B cell (primary cell): ENCODE data around the gene TMEM163. TPM values are rescaled to one million over a fixed set of nuclear protein-coding genes. Genes with fewer than 3 reads are reported as not detected.
"Not testable (repeated sequence)": the region's sequence is repeated elsewhere in the genome, so short reads cannot be mapped to it uniquely, and the experiment has no call there.

Source experiments
- ATAC-seq: fragments of 200-7000 bp; cut with Tn5 transposase; one replicate; pipeline ENCODE4 v1.10.0; 2021; ENCODE audit warnings: low read depth, mild to moderate bottlenecking, moderate number of reproducible peaks, moderate library complexity
- CTCF ChIA-PET: fragments of 350-600 bp; sonication (Branson Sonifier 250); formaldehyde crosslinking; loops from one replicate; lab custom pipeline; 2021; ENCODE audit warnings: antibody characterized with exemption, inconsistent platforms; lab: Charles Lee
- POLR2A ChIA-PET: fragments of 350-600 bp; sonication (Branson Sonifier 250); formaldehyde crosslinking; loops from one replicate; lab custom pipeline; 2021; ENCODE audit warnings: antibody characterized with exemption; lab: Charles Lee
- DNase-seq: peaks from one replicate; pipeline ENCODE4 v3.0.0; 2013
- H2AFZ ChIP-seq: 2 replicates; pipeline ENCODE4 v1.6.1; 2012; ENCODE audit warnings: mild to moderate bottlenecking, low read depth, low read length; ENCODE audit not compliant: insufficient read depth, poor library complexity, severe bottlenecking
- H3K27ac ChIP-seq, 2 donors: 1 replicate in 1 of 2; 2 replicates in 1 of 2; pipeline ENCODE4 v1.5.1; 2012 to 2013; ENCODE audit warnings: low read length in 2 of 2, mild to moderate bottlenecking in 2 of 2, moderate library complexity in 1 of 2
- H3K27me3 ChIP-seq, 4 experiments: fragments of 200-600 bp in 1 of 4; sonication (generic) in 1 of 4; replicated peaks in 1 of 4; 1 replicate in 2 of 4; 2 replicates in 2 of 4; pipeline versions ENCODE4 v1.6.1 to v1.7.0; 2013 to 2016; ENCODE audit warnings: low read length in 3 of 4, mild to moderate bottlenecking in 2 of 4, mixed read lengths in 1 of 4, moderate library complexity in 1 of 4; ENCODE audit not compliant: insufficient read depth in 4 of 4, control insufficient read depth in 3 of 4; ENCODE audit errors: control extremely low read depth in 1 of 4
- H3K36me3 ChIP-seq, 2 experiments: replicated peaks in 1 of 2; 1 replicate in 1 of 2; 2 replicates in 1 of 2; pipeline versions ENCODE4 v1.6.1 to v1.7.1; 2013; ENCODE audit warnings: low read length in 1 of 2; ENCODE audit not compliant: insufficient read depth in 2 of 2, control insufficient read depth in 1 of 2; ENCODE audit errors: control extremely low read depth in 1 of 2, extremely low read depth in 1 of 2
- H3K4me1 ChIP-seq, 2 donors: fragments of 200-600 bp in 1 of 2; sonication (generic) in 1 of 2; 1 replicate in 1 of 2; 2 replicates in 1 of 2; pipeline versions ENCODE4 v1.5.1 to v1.6.1; 2013 to 2017; ENCODE audit warnings: low read length in 2 of 2; ENCODE audit not compliant: control insufficient read depth in 2 of 2, insufficient read depth in 2 of 2
- H3K4me2 ChIP-seq: replicated peaks from 2 replicates; pipeline ENCODE3; 2012; ENCODE audit warnings: mild to moderate bottlenecking, low read depth, low read length; ENCODE audit not compliant: poor library complexity, severe bottlenecking
- H3K4me3 ChIP-seq, 5 experiments: fragments of 200-600 bp in 1 of 5; sonication (generic) in 1 of 5; 1 replicate in 3 of 5; 2 replicates in 2 of 5; pipeline versions ENCODE4 v1.5.1 to v1.7.0; 2011 to 2016; ENCODE audit warnings: low read length in 4 of 5, mild to moderate bottlenecking in 4 of 5, low read depth in 2 of 5, control low read depth in 1 of 5, moderate library complexity in 1 of 5; ENCODE audit not compliant: insufficient read depth in 1 of 5; ENCODE audit errors: control extremely low read depth in 1 of 5, extremely low read depth in 1 of 5
- H3K79me2 ChIP-seq: fragments of 200-600 bp; sonication (generic); one replicate; pipeline ENCODE4 v1.6.0; 2016; ENCODE audit warnings: low read length; ENCODE audit not compliant: control insufficient read depth, insufficient read depth
- H3K9ac ChIP-seq: fragments of 200-600 bp; sonication (generic); 2 replicates; pipeline ENCODE4 v1.6.1; 2017; ENCODE audit warnings: mild to moderate bottlenecking, low read length, moderate library complexity
- H3K9me3 ChIP-seq, 3 donors: one replicate each; pipeline versions ENCODE4 v1.6.1 to v1.7.1; 2013; ENCODE audit warnings: low read length in 2 of 3; ENCODE audit not compliant: control insufficient read depth in 2 of 3, insufficient read depth in 1 of 3; ENCODE audit errors: control extremely low read depth in 1 of 3
- H4K20me1 ChIP-seq: 2 replicates; pipeline ENCODE4 v1.6.0; 2012; ENCODE audit warnings: mild to moderate bottlenecking, low read length; ENCODE audit not compliant: insufficient read depth, control insufficient read depth, poor library complexity, severe bottlenecking
- H3K27ac Mint-ChIP-seq: one replicate; pipeline ENCODE4 v1.8.0; 2021; ENCODE audit warnings: mixed read lengths
- H3K27me3 Mint-ChIP-seq: one replicate; pipeline ENCODE4 v1.8.0; 2021; ENCODE audit warnings: mixed read lengths
- H3K4me1 Mint-ChIP-seq: one replicate; pipeline ENCODE4 v1.8.0; 2021; ENCODE audit warnings: mixed read lengths
- H3K4me3 Mint-ChIP-seq: one replicate; pipeline ENCODE4 v1.8.0; 2021; ENCODE audit warnings: mixed read lengths
- H3K9me3 Mint-ChIP-seq: one replicate; pipeline ENCODE4 v1.8.0; 2022; ENCODE audit warnings: mixed read lengths; ENCODE audit not compliant: insufficient read depth
- EZH2 ChIP-seq: IDR thresholded peaks from 2 replicates; pipeline ENCODE4 v1.6.1; 2012; ENCODE audit warnings: borderline replicate concordance, low read depth, mild to moderate bottlenecking, moderate library complexity, low read length; ENCODE audit not compliant: insufficient read depth, poor library complexity, severe bottlenecking
- WGBS: methylation state at CpG from one replicate; pipeline ENCODE4 v1.1.5; 2013; ENCODE audit warnings: missing lambda C conversion rate; ENCODE audit not compliant: insufficient coverage; 5-methylcytosine and 5-hydroxymethylcytosine counted together
- intact Hi-C: fragments of 100-400 bp; cut with micrococcal nuclease; formaldehyde crosslinking; loops from one replicate; pipeline ENCODE4 v1.10.0; 2022
- polyA plus RNA-seq: library from polyadenylated mRNA; depleted of rRNA; stranded (reverse); fragments of >200 nt; gene quantifications from 2 replicates; pipeline ENCODE4 v1.2.3, GENCODE V29; 2012
- total RNA-seq, 2 donors: library from RNA; stranded (reverse); fragments of 120-200 nt in 1 of 2; gene quantifications; 1 replicate in 1 of 2; 2 replicates in 1 of 2; pipeline versions ENCODE4 v1.2.3 to v1.2.4, GENCODE V29; 2013 to 2022
- TF ChIP-seq, protein P1 (sequence below): fragments of 200-600 bp; IDR thresholded peaks from one replicate; pipeline ENCODE4 v1.8.0; 2022; ENCODE audit warnings: antibody characterized with exemption, mild to moderate bottlenecking

TMEM163 gene
- total and polyA plus RNA-seq, 2 donors (not counting 1 experiment from before 2014, with no cell fraction given) = 2.6 to 5.6 TPM

DNA sequence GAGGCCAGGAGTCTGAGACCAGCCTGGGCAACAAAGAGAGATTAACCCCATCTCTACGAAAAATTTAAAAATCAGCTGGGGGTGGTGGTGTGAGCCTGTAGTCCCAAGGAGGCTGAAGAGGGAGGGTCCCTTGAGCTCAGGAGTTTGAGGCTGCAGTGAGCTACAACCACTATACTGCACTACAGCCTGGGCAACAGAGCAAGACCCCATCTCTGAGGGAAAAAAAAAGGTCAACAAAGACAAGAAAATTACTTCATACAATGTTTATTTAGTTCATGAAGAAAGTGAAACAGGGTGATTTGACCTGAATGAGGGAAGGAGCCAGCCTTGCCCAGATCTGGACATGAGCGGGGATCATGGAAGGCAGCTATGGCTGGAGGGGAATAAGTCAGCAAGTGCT, 59.1 kb downstream of the TMEM163 start:
- no peak overlapping the region for H3K4me3 ChIP-seq
- H3K9me3 Mint-ChIP-seq = no peaks in the 10 kb centered on the region
- H3K27ac Mint-ChIP-seq = no peak overlapping the region
- ChIA-PET POLR2A (no interaction called here), CTCF (interaction anchor here (0.7 to 1.8 kb wide), 4 partner anchors 11 to 117 kb away, joined by 3 read pairs; no protein-coding TSS in a partner anchor)
- ATAC-seq (no peak), DNase-seq (no peak)
- H3K4me2 ChIP-seq = no peak overlapping the region
- no peaks in the 10 kb centered on the region for H4K20me1 ChIP-seq
- H3K9ac ChIP-seq = no peak overlapping the region
- WGBS = 100% methylated on average over 1 of the region's 2 CpGs
- H3K79me2 ChIP-seq = no peaks in the 10 kb centered on the region
- no peak overlapping the region for H3K4me3 Mint-ChIP-seq
- intact Hi-C loops = loop anchor here (5.0 kb wide), 1 partner anchor 238 kb away; no protein-coding TSS in a partner anchor
- H3K9me3 ChIP-seq = peaks cover 0 to 3% (median 0%) of the 10 kb centered on the region in 3 donors
- H3K27me3 ChIP-seq = peaks cover 0 to 8% (median 0%) of the 10 kb centered on the region in 4 experiments
- H3K4me1 ChIP-seq = peaks cover 0 to 8% of the 10 kb centered on the region in 2 donors
- H3K4me1 Mint-ChIP-seq = peaks cover 3% of the 10 kb centered on the region
- H3K27me3 Mint-ChIP-seq = no peaks in the 10 kb centered on the region
- no peak overlapping the region for H3K27ac ChIP-seq
- no peak for TF ChIP-seq EZH2
- TF ChIP-seq, protein P1, sequence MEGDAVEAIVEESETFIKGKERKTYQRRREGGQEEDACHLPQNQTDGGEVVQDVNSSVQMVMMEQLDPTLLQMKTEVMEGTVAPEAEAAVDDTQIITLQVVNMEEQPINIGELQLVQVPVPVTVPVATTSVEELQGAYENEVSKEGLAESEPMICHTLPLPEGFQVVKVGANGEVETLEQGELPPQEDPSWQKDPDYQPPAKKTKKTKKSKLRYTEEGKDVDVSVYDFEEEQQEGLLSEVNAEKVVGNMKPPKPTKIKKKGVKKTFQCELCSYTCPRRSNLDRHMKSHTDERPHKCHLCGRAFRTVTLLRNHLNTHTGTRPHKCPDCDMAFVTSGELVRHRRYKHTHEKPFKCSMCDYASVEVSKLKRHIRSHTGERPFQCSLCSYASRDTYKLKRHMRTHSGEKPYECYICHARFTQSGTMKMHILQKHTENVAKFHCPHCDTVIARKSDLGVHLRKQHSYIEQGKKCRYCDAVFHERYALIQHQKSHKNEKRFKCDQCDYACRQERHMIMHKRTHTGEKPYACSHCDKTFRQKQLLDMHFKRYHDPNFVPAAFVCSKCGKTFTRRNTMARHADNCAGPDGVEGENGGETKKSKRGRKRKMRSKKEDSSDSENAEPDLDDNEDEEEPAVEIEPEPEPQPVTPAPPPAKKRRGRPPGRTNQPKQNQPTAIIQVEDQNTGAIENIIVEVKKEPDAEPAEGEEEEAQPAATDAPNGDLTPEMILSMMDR = no peak
- H2AFZ ChIP-seq = no peak overlapping the region
- H3K36me3 ChIP-seq = no peaks in the 10 kb centered on the region

DNA sequence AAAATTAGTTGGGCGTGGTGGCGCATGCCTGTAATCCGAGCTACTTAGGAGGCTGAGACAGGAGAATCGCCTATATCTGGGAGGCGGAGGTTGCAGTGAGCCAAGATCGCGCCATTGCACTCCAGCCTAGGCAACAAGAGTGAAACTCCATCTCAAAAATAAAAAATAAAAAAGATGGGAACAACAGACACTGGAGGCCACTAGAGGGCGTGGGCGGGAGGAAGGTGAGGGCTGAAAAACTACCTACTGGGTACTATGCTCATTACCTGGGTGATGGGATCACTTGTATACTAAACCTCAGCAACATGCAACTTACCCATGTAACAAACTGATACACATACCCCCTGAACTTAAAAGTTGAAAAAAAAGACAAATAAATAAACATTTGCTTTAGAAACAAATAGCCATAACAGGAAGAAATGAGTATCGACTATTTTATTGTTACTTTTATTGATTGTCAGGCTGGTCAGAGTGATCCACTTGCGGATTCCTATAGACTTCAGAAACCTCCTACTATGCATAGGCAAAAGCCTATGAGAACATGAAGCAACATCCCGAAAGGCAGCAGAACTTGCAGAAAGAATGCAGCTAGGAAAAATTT, 61.0 kb downstream of the TMEM163 start:
- Mint-ChIP-seq H3K9me3 (no peaks in the 10 kb centered on the region), H3K27ac (no peak overlapping the region), H3K4me3 (no peak overlapping the region), H3K4me1 (peaks cover 3% of the 10 kb centered on the region), H3K27me3 (no peaks in the 10 kb centered on the region)
- no peak overlapping the region for H3K9ac ChIP-seq
- peaks cover 0 to 8% of the 10 kb centered on the region in 2 donors for H3K4me1 ChIP-seq
- POLR2A ChIA-PET = no interaction called here
- intact Hi-C loops = loop anchor here (5.0 kb wide), 1 partner anchor 240 kb away; no protein-coding TSS in a partner anchor
- ATAC-seq (no peak), DNase-seq (peak; percentile 48)
- H2AFZ ChIP-seq = no peak overlapping the region
- no peaks in the 10 kb centered on the region for H3K27me3 ChIP-seq
- H4K20me1 ChIP-seq = no peaks in the 10 kb centered on the region
- peaks cover 0 to 3% (median 0%) of the 10 kb centered on the region in 3 donors for H3K9me3 ChIP-seq
- H3K27ac ChIP-seq = no peak overlapping the region
- CTCF ChIA-PET = interaction anchor here (0.9 to 2.0 kb wide), 4 partner anchors 10 to 207 kb away, joined by 3 to 6 read pairs (median 3); no protein-coding TSS in a partner anchor
- WGBS = 93% methylated on average over 4 of the region's 12 CpGs
- H3K36me3 ChIP-seq = no peaks in the 10 kb centered on the region
- no peak for TF ChIP-seq EZH2
- TF ChIP-seq, protein P1 = peak; percentile 52
- H3K79me2 ChIP-seq = no peaks in the 10 kb centered on the region
- H3K4me2 ChIP-seq = no peak overlapping the region
- H3K4me3 ChIP-seq = no peak overlapping the region

DNA sequence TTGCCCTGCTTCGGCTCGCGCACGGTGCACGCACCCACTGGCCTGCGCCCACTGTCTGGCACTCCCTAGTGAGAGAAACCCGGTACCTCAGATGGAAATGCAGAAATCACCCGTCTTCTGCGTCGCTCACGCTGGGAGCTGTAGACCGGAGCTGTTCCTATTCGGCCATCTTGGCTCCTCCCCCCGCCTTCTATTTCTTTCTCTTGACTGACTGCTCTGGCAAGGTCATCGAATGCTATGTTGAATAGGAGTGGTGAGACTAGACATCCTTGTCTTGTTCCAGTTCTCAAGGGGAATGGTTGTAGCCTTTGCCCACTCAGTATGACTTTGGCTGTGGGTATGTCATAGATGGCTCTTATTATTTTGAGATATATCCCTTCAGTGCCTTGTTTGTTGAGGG, 62.4 kb downstream of the TMEM163 start:
- H3K9ac ChIP-seq, H3K4me1 Mint-ChIP-seq, H3K4me3 Mint-ChIP-seq, H3K9me3 ChIP-seq, DNase-seq, H4K20me1 ChIP-seq, H3K4me2 ChIP-seq, H3K27me3 Mint-ChIP-seq, H3K27ac Mint-ChIP-seq, H3K36me3 ChIP-seq, H3K9me3 Mint-ChIP-seq, ATAC-seq, POLR2A ChIA-PET, H3K27me3 ChIP-seq, H2AFZ ChIP-seq, H3K27ac ChIP-seq, H3K4me3 ChIP-seq, H3K4me1 ChIP-seq, H3K79me2 ChIP-seq: not testable (repeated sequence)
- no CpG with 5 or more reads among the region's 15 CpGs for WGBS
- CTCF ChIA-PET = interaction anchor here (2.0 kb wide), 1 partner anchor 83 kb away, joined by 6 read pairs; no protein-coding TSS in a partner anchor
- intact Hi-C loops = loop anchor here (5.0 kb wide), 1 partner anchor 241 kb away; no protein-coding TSS in a partner anchor
